HepG2 (cell line): ENCODE data around the gene TLCD3B. TPM values are rescaled to one million over a fixed set of nuclear protein-coding genes. Genes with fewer than 3 reads are reported as not detected.

Experiments
- EP300 ChIP-seq, 3 experiments: sonication (generic) in 1 of 3; formaldehyde crosslinking in 1 of 3; IDR thresholded peaks; 2 replicates each; pipeline versions ENCODE4 v1.5.1 to v1.6.1; 2011 to 2020; ENCODE audit warnings: low read depth in 2 of 3, low read length in 2 of 3, borderline replicate concordance in 1 of 3, improper control_type of control experiment in 1 of 3, mild to moderate bottlenecking in 1 of 3, missing genetic modification reagents in 1 of 3, moderate library complexity in 1 of 3
- KLF11 ChIP-seq: IDR thresholded peaks from 2 replicates; pipeline ENCODE4 v1.6.1; 2016; ENCODE audit warnings: missing compliant biosample characterization
- MED1 ChIP-seq: sonication (generic); formaldehyde crosslinking; IDR thresholded peaks from 2 replicates; pipeline ENCODE4 v1.4.0; 2020; ENCODE audit warnings: missing genetic modification reagents
- MTA1 ChIP-seq: sonication (generic); formaldehyde crosslinking; IDR thresholded peaks from 2 replicates; pipeline ENCODE4 v1.4.0; 2020; ENCODE audit warnings: missing genetic modification reagents, mild to moderate bottlenecking, borderline replicate concordance
- SOX13 ChIP-seq, 3 experiments: fragments of 450-650 bp in 1 of 3; sonication (generic) in 1 of 3; formaldehyde crosslinking in 1 of 3; IDR thresholded peaks in 2 of 3; conservative IDR thresholded peaks in 1 of 3; 2 replicates each; pipeline versions ENCODE4 v1.5.0 to v1.6.1; 2016 to 2020; ENCODE audit warnings: antibody characterized with exemption in 1 of 3, mild to moderate bottlenecking in 1 of 3, missing compliant biosample characterization in 1 of 3, missing genetic modification reagents in 1 of 3, moderate library complexity in 1 of 3
- SOX6 ChIP-seq, 2 experiments: fragments of 450-650 bp in 1 of 2; sonication (generic) in 1 of 2; formaldehyde crosslinking in 1 of 2; IDR thresholded peaks; 2 replicates each; pipeline versions ENCODE4 v1.4.0 to v1.6.1; 2017 to 2020; ENCODE audit warnings: antibody characterized with exemption in 1 of 2, mild to moderate bottlenecking in 1 of 2, missing genetic modification reagents in 1 of 2
- ZBTB7A ChIP-seq: sonication (generic); formaldehyde crosslinking; IDR thresholded peaks from 2 replicates; pipeline ENCODE4 v1.8.0; 2022; ENCODE audit warnings: mild to moderate bottlenecking, missing genetic modification reagents
- ZNF652 ChIP-seq: IDR thresholded peaks from 2 replicates; pipeline ENCODE4 v1.6.1; 2016; ENCODE audit warnings: low read depth, borderline replicate concordance
- ZNF7 ChIP-seq: IDR thresholded peaks from 2 replicates; pipeline ENCODE4 v1.6.1; 2016; ENCODE audit warnings: missing biosample characterization, missing genetic modification reagents
- ZNF766 ChIP-seq: sonication (generic); formaldehyde crosslinking; IDR thresholded peaks from 2 replicates; pipeline ENCODE4 v1.5.0; 2020; ENCODE audit warnings: missing genetic modification reagents, borderline replicate concordance
- ZSCAN30 ChIP-seq: sonication (generic); formaldehyde crosslinking; IDR thresholded peaks from 2 replicates; pipeline ENCODE4 v1.5.0; 2020; ENCODE audit warnings: mild to moderate bottlenecking, missing genetic modification reagents
- polyA plus RNA-seq, 8 experiments: library from polyadenylated mRNA; depleted of rRNA in 3 of 8; stranded (reverse) in 7 of 8; unstranded in 1 of 8; fragments of >200 nt; fragmentation: Illumina TruSeq in 4 of 8; extraction: Trizol in 4 of 8; gene quantifications; 2 replicates each; pipeline versions ENCODE4 v1.2.1 to v1.2.3, GENCODE V29; 2011 to 2016; ENCODE audit warnings: low read depth in 4 of 8, missing spikeins in 1 of 8, mixed read lengths in 1 of 8; ENCODE audit not compliant: insufficient read depth in 1 of 8
- total RNA-seq, 5 experiments: library from RNA; depleted of rRNA; stranded (reverse); fragments of >200 nt; fragmentation: Illumina TruSeq; extraction: Trizol; gene quantifications; 2 replicates each; pipeline ENCODE4 v1.2.3, GENCODE V29; 2016; ENCODE audit warnings: low read depth in 1 of 5
- TF ChIP-seq, protein P1 (sequence below): sonication (generic); formaldehyde crosslinking; IDR thresholded peaks from 2 replicates; pipeline ENCODE4 v1.4.0; 2020; ENCODE audit warnings: missing genetic modification reagents, borderline replicate concordance
- TF ChIP-seq, protein P2 (sequence below): sonication (generic); formaldehyde crosslinking; IDR thresholded peaks from 2 replicates; pipeline ENCODE4 v1.4.0; 2020; ENCODE audit warnings: missing genetic modification reagents, borderline replicate concordance
- TF ChIP-seq, protein P3 (sequence below): sonication (generic); formaldehyde crosslinking; IDR thresholded peaks from 2 replicates; pipeline ENCODE4 v1.5.0; 2020; ENCODE audit warnings: missing genetic modification reagents

The TLCD3B gene
- total and polyA plus RNA-seq, 2 of the 13 experiments (the other 11 are each of a cell fraction or from before 2014, with no cell fraction given): not detected

DNA sequence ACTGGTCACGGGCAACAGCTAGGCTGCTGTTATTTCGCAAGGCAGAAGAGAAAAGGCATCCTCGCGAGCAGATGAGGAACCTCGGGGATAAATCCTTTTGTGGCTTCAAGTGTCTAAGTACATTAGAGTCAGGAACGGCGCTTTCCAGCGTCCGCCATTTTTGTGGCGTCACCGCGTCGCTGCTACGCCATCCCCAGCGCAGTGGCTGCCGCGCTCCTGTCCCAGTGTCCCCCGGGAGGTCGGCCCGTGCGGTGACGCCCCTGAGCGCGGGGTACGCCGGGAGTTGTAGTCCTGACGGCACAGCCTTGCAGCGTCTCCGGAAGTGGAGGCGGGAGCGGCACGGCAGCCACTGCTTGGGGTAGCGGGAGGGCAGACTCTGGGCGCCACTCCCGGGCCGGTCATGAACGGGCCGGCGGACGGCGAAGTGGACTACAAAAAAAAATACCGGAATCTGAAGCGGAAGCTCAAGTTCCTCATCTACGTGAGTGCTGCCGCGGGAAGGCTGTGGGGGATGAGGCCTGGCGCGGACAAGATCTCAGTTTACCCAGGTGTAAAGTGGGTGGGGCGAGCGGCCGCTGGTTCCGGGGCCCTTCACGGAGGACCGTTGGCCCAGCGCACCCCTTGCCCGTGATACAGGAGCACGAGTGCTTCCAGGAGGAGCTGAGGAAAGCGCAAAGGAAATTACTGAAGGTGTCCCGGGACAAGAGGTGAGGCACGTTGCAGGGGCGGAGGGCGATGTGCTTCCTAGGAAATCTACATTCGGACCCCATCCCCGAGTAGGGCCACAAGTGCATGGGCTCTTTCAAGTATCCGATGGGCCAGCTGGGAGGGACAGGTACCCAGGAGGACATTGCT lies 34.9 kb downstream of the TLCD3B start, which contains the start of gene INO80E (continued):
- TF ChIP-seq, protein P1, sequence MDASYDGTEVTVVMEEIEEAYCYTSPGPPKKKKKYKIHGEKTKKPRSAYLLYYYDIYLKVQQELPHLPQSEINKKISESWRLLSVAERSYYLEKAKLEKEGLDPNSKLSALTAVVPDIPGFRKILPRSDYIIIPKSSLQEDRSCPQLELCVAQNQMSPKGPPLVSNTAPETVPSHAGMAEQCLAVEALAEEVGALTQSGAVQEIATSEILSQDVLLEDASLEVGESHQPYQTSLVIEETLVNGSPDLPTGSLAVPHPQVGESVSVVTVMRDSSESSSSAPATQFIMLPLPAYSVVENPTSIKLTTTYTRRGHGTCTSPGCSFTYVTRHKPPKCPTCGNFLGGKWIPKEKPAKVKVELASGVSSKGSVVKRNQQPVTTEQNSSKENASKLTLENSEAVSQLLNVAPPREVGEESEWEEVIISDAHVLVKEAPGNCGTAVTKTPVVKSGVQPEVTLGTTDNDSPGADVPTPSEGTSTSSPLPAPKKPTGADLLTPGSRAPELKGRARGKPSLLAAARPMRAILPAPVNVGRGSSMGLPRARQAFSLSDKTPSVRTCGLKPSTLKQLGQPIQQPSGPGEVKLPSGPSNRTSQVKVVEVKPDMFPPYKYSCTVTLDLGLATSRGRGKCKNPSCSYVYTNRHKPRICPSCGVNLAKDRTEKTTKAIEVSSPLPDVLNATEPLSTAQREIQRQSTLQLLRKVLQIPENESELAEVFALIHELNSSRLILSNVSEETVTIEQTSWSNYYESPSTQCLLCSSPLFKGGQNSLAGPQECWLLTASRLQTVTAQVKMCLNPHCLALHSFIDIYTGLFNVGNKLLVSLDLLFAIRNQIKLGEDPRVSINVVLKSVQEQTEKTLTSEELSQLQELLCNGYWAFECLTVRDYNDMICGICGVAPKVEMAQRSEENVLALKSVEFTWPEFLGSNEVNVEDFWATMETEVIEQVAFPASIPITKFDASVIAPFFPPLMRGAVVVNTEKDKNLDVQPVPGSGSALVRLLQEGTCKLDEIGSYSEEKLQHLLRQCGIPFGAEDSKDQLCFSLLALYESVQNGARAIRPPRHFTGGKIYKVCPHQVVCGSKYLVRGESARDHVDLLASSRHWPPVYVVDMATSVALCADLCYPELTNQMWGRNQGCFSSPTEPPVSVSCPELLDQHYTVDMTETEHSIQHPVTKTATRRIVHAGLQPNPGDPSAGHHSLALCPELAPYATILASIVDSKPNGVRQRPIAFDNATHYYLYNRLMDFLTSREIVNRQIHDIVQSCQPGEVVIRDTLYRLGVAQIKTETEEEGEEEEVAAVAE (CRISPR knock-in tag): peak; percentile 83
- TF ChIP-seq EP300 (IDR thresholded peaks at IDR 0.05; ENCODE audit: low read depth in 2 of 2, low read length in 2 of 2): no peak
- TF ChIP-seq EP300 (CRISPR knock-in tag; IDR thresholded peaks at IDR 0.05; ENCODE audit: borderline replicate concordance): no peak; the same call in 1 of the 2 replicates
- no peak for TF ChIP-seq MTA1 (CRISPR knock-in tag)
- no peak for TF ChIP-seq SOX6 (IDR thresholded peaks at IDR 0.05)
- peak; percentile 51 for TF ChIP-seq SOX6 (CRISPR knock-in tag; IDR thresholded peaks at IDR 0.05)
- no peak for TF ChIP-seq ZBTB7A (CRISPR knock-in tag)
- peak; percentile 51; the same call in 1 of the 2 replicates for TF ChIP-seq ZNF652 (CRISPR knock-in tag)
- TF ChIP-seq ZNF766: 0 out of 2 replicates have a peak, but pooled peaks have one; percentile 68
- TF ChIP-seq, protein P2, sequence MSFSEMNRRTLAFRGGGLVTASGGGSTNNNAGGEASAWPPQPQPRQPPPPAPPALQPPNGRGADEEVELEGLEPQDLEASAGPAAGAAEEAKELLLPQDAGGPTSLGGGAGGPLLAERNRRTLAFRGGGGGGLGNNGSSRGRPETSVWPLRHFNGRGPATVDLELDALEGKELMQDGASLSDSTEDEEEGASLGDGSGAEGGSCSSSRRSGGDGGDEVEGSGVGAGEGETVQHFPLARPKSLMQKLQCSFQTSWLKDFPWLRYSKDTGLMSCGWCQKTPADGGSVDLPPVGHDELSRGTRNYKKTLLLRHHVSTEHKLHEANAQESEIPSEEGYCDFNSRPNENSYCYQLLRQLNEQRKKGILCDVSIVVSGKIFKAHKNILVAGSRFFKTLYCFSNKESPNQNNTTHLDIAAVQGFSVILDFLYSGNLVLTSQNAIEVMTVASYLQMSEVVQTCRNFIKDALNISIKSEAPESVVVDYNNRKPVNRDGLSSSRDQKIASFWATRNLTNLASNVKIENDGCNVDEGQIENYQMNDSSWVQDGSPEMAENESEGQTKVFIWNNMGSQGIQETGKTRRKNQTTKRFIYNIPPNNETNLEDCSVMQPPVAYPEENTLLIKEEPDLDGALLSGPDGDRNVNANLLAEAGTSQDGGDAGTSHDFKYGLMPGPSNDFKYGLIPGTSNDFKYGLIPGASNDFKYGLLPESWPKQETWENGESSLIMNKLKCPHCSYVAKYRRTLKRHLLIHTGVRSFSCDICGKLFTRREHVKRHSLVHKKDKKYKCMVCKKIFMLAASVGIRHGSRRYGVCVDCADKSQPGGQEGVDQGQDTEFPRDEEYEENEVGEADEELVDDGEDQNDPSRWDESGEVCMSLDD: peak; percentile 2; the same call in 1 of the 2 replicates
- TF ChIP-seq SOX13 (IDR thresholded peaks at IDR 0.05): no peak
- TF ChIP-seq SOX13 (CRISPR knock-in tag; conservative IDR thresholded peaks at IDR 0.05 in 1 of 2, IDR thresholded peaks at IDR 0.05 in 1 of 2): peak in 1 of 2 experiments; percentile 39; a peak in 1 of 4 replicates
- TF ChIP-seq KLF11 (CRISPR knock-in tag): peak; percentile 79
- TF ChIP-seq, protein P3, sequence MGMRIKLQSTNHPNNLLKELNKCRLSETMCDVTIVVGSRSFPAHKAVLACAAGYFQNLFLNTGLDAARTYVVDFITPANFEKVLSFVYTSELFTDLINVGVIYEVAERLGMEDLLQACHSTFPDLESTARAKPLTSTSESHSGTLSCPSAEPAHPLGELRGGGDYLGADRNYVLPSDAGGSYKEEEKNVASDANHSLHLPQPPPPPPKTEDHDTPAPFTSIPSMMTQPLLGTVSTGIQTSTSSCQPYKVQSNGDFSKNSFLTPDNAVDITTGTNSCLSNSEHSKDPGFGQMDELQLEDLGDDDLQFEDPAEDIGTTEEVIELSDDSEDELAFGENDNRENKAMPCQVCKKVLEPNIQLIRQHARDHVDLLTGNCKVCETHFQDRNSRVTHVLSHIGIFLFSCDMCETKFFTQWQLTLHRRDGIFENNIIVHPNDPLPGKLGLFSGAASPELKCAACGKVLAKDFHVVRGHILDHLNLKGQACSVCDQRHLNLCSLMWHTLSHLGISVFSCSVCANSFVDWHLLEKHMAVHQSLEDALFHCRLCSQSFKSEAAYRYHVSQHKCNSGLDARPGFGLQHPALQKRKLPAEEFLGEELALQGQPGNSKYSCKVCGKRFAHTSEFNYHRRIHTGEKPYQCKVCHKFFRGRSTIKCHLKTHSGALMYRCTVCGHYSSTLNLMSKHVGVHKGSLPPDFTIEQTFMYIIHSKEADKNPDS (CRISPR knock-in tag): peak; percentile 88; the same call in 1 of the 2 replicates
- peak; percentile 95; the same call in 1 of the 2 replicates for TF ChIP-seq ZSCAN30 (CRISPR knock-in tag)
- no peak; the same call in 1 of the 2 replicates for TF ChIP-seq ZNF7
- peak; percentile 79 for TF ChIP-seq MED1 (CRISPR knock-in tag)
